Left lung (tissue), 10 donors: ENCODE results near the gene TMEM190. TPM values are rescaled to one million over a fixed set of nuclear protein-coding genes. Genes with fewer than 3 reads are reported as not detected.
A peak's percentile ranks its signal among the peaks of the same experiment; 100 is the strongest.

Experiments used
- ATAC-seq: fragments of 200-7000 bp; cut with Tn5 transposase; one replicate; pipeline ENCODE4 v1.9.1; 2020; ENCODE audit warnings: moderate library complexity
- DNase-seq, 4 donors: peaks; one replicate each; pipeline ENCODE4 v3.0.0-alpha.2; 2013 to 2020
- H3K27ac ChIP-seq, 2 donors: fragments of 200-600 bp; sonication (generic) in 1 of 2; one replicate each; pipeline versions ENCODE4 v1.5.0 to v1.8.0; 2020 to 2021
- H3K27me3 ChIP-seq, 2 donors: fragments of 200-600 bp; sonication (generic) in 1 of 2; one replicate each; pipeline versions ENCODE4 v1.5.0 to v1.8.0; 2020 to 2021
- H3K36me3 ChIP-seq, 2 donors: fragments of 200-600 bp; sonication (generic) in 1 of 2; one replicate each; pipeline versions ENCODE4 v1.5.0 to v1.8.0; 2020 to 2021
- H3K4me1 ChIP-seq, 2 donors: fragments of 200-600 bp; one replicate each; pipeline ENCODE4 v1.8.0; 2021
- H3K4me3 ChIP-seq, 2 donors: fragments of 200-600 bp; sonication (generic) in 1 of 2; one replicate each; pipeline versions ENCODE4 v1.5.0 to v1.8.0; 2020 to 2021; ENCODE audit warnings: mild to moderate bottlenecking in 1 of 2
- H3K9me3 ChIP-seq, 2 donors: fragments of 200-600 bp; sonication (generic) in 1 of 2; one replicate each; pipeline versions ENCODE4 v1.5.0 to v1.8.0; 2020 to 2021
- intact Hi-C, 2 donors: fragments of 100-400 bp; cut with DNase I; formaldehyde crosslinking; loops; one replicate each; pipeline versions ENCODE4 v1.11.2 to v1.14.2; 2022
- polyA plus RNA-seq, 6 donors: library from polyadenylated mRNA; unstranded; fragments of 120-200 nt; gene quantifications; one replicate each; pipeline ENCODE4 v1.2.1, GENCODE V29; 2013; ENCODE audit not compliant: insufficient read length in 6 of 6
- total RNA-seq, 2 donors: library from RNA; stranded (reverse); fragmentation: NEBNext Ultra II Directional; extraction: Animal tissue kit (Norgen Biotek cat#: 25700); gene quantifications; one replicate each; pipeline ENCODE4 v1.2.1, GENCODE V29; 2021
- TF ChIP-seq, protein P1 (sequence below), 2 donors: fragments of 200-600 bp; sonication (generic) in 1 of 2; IDR thresholded peaks; one replicate each; pipeline versions ENCODE4 v1.5.0 to v1.8.0; 2021; ENCODE audit warnings: antibody characterized with exemption in 2 of 2
- donor health status: DM: no; HTN: yes; CAD: no.
- donor health status: DM: no; HTN: no; CAD: no.

The TMEM190 gene
- total and polyA plus RNA-seq, 8 donors = 1.2 to 15.6 (median 6.9) TPM; not detected in 1

DNA sequence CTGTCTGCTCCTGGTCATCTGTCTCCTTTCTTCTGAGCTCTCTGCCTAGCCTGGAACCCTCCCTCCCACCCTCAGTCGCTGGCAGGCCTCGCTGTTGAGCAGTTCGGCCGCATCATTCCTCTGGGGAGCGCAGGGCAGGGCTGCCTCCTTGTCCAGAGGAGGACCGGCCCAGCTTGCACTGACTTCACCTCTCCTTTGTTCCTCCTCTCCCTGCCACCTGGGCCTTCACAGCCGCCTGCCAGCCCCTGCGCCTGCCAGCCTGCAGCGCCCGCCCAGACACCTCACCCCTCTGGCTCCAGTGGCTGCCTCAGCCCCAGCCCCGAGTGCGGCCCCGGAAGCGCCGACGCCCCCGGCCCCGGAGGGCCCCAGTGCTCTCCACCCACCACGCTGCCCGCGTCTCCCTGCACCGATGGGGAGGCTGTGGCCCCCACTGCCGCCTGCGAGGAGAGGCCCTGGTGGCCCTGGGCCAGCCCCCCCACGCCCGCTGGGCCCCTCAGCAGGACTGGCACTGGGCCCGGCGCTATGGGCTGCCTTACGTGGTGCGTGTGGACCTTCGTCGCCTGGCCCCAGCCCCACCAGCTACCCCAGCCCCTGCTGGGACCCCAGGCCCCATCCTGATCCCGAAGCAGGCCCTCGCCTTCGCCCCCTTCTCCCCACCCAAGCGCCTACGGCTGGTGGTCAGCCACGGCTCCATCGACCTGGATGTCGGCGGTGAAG, 29.7 kb upstream of the TMEM190 start:
- Histone ChIP-seq H3K9me3 (no peaks in the 10 kb centered on the region), H3K27ac (no peak overlapping the region), H3K36me3 (peaks cover 0 to 48% of the 10 kb centered on the region in 2 donors), H3K4me3 (no peak overlapping the region), H3K4me1 (no peaks in the 10 kb centered on the region), H3K27me3 (peaks cover 3 to 21% of the 10 kb centered on the region in 2 donors)
- DNase-seq (no peak), ATAC-seq (no peak)
- intact Hi-C loops = no loop called here
- TF ChIP-seq, protein P1, sequence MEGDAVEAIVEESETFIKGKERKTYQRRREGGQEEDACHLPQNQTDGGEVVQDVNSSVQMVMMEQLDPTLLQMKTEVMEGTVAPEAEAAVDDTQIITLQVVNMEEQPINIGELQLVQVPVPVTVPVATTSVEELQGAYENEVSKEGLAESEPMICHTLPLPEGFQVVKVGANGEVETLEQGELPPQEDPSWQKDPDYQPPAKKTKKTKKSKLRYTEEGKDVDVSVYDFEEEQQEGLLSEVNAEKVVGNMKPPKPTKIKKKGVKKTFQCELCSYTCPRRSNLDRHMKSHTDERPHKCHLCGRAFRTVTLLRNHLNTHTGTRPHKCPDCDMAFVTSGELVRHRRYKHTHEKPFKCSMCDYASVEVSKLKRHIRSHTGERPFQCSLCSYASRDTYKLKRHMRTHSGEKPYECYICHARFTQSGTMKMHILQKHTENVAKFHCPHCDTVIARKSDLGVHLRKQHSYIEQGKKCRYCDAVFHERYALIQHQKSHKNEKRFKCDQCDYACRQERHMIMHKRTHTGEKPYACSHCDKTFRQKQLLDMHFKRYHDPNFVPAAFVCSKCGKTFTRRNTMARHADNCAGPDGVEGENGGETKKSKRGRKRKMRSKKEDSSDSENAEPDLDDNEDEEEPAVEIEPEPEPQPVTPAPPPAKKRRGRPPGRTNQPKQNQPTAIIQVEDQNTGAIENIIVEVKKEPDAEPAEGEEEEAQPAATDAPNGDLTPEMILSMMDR (IDR thresholded peaks at IDR 0.05) = no peak

DNA sequence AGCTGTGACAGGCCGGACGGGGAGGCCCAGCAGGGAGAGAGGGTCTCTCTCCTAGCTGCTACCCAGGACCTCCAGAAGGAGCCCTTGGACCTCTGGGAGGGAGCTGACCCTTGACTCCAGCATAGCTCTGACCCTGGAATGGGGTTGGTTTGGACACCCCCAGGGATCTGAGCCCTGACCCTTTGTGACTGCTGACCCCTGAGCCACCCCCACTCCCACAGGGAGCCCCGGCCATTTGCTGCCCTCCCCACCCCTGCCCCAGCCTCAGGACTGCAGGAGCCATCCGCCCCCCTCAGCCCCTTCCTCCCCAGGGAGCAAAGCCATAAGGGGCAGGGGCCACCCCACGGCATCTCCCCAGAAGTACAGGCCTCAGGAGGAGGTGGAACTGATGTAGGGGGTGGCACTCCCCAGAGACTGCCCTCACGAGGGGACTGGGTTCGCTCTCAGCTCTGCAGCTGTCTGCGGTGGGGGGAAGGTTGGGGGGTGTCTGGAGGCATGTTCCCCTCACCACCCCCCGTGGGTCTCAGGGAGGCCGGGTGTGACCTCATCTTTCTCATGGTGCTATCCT, 29.1 kb upstream of the TMEM190 start:
- Histone ChIP-seq H3K36me3 (peaks cover 0 to 43% of the 10 kb centered on the region in 2 donors), H3K27me3 (peaks cover 10 to 27% of the 10 kb centered on the region in 2 donors), H3K4me3 (no peak overlapping the region), H3K4me1 (no peaks in the 10 kb centered on the region), H3K27ac (no peak overlapping the region), H3K9me3 (no peaks in the 10 kb centered on the region)
- intact Hi-C loops = no loop called here
- no peak for ATAC-seq
- TF ChIP-seq, protein P1 (IDR thresholded peaks at IDR 0.05) = no peak
- DNase-seq = no peak

DNA sequence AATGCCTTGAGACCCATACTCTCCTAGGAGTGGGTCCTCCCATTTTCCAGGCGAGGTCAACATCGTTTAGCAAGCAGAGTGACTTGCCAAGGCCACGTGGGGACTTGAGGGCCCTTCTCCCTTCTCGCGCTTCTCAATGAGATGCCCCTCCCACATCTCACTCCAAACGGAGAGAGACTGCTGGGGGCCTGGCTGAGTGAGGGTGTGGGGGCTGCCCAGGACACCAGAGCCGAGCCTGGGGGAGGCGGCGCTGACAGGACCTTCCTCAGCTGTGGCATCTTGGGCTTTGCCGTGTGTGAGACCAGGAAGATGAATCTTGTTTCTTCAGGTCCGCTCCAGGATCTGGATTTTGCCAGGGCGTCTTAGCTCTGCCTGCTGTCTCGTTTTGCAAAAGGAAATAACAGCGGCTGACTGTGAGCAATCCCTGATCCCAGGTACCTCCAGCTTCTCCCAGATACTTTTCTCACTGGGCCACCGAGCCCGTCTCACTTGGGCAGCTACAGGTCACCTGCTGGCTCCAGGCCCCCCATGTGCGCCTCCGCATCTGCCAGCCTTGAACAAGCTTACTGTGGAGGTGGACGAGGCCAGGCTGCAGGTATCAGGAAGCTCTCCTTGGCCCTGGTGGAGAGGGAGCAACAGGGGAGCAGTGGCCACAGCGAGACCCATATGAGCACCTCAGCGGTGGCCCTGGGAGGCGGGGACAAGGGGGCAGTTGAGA, 28.1 kb upstream of the TMEM190 start:
- Histone ChIP-seq H3K36me3 (peaks cover 0 to 36% of the 10 kb centered on the region in 2 donors), H3K4me1 (peaks cover 4% of the 10 kb centered on the region in 2 donors), H3K4me3 (no peak overlapping the region), H3K27me3 (peaks cover 17 to 37% of the 10 kb centered on the region in 2 donors), H3K27ac (no peak overlapping the region), H3K9me3 (no peaks in the 10 kb centered on the region)
- intact Hi-C loops = no loop called here
- peak; percentile 72 for ATAC-seq
- TF ChIP-seq, protein P1 (IDR thresholded peaks at IDR 0.05) = no peak
- DNase-seq = peak in 1 of 4 donors; percentile 67

DNA sequence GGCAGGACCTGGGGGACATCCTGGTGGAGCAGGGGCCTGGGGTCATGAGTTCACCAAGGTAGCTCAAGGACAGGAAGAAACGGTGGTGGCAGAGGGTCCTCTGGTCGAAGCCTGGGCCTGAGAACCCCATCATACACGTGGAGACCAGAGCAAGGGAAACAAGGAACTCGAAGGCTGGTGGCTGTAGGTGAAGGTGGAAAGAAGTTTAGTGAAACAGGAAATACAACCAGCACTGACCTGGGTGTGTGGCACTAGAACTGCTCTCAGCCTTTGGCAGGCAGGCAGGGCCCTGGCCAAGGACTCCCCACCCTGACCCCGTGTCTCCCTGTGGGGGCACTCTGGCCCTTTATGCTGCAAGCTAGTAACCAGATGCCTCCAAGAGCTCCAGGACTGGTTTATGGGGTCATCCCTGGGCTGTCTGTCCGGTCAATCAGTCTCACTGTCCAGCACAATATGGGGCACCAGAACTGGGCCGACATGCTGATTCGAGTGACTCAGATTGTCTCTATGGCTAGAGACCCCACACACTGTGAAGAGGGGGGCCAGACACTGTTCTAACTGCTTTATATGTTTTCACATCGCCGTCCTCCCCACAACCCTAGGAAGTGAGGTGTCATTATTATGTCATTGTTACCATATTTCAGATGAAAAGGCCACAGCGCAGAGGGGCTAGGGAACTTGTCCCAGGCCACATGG, 25.9 kb upstream of the TMEM190 start:
- Histone ChIP-seq H3K27ac (no peak overlapping the region), H3K4me1 (peaks cover 7 to 16% of the 10 kb centered on the region in 2 donors), H3K27me3 (peaks cover 27 to 60% of the 10 kb centered on the region in 2 donors), H3K9me3 (no peaks in the 10 kb centered on the region), H3K4me3 (no peak overlapping the region), H3K36me3 (peaks cover 0 to 17% of the 10 kb centered on the region in 2 donors)
- no peak for DNase-seq
- no peak for ATAC-seq
- TF ChIP-seq, protein P1 (IDR thresholded peaks at IDR 0.05) = no peak
- intact Hi-C loops = no loop called here
